HL-60 (cell line): Measurements from ENCODE around the gene STAT6.

ENCODE experiments used
- DNase-seq, 2 experiments: peaks; one replicate each; pipeline ENCODE4 v3.0.0-alpha.2; 2010 to 2020; ENCODE audit warnings: low read depth in 1 of 2, low spot score in 1 of 2
- H3K27ac ChIP-seq: fragments of 250-450 bp; sonication (Bioruptor Pico); replicated peaks from 2 replicates; pipeline ENCODE4 v1.5.1; 2020; ENCODE audit warnings: mild to moderate bottlenecking, moderate library complexity
- H3K27me3 ChIP-seq: fragments of 250-450 bp; sonication (Bioruptor Pico); 2 replicates; pipeline ENCODE4 v1.5.1; 2021; ENCODE audit warnings: mild to moderate bottlenecking, moderate library complexity; ENCODE audit not compliant: insufficient read depth, poor library complexity, severe bottlenecking
- H3K4me3 ChIP-seq: replicated peaks from 2 replicates; pipeline ENCODE4 v1.5.1; 2011; ENCODE audit warnings: mild to moderate bottlenecking, control low read depth, low read length; ENCODE audit not compliant: insufficient read depth
- GABPA ChIP-seq: IDR thresholded peaks from 2 replicates; pipeline ENCODE4 v1.6.1; 2012; ENCODE audit warnings: low read depth
- POLR2AphosphoS5 ChIP-seq: IDR thresholded peaks from 2 replicates; pipeline ENCODE4 v1.6.1; 2012; ENCODE audit warnings: low read depth
- SPI1 ChIP-seq: IDR thresholded peaks from 2 replicates; pipeline ENCODE4 v1.6.1; 2012; ENCODE audit warnings: low read depth, mild to moderate bottlenecking, borderline replicate concordance
- TF ChIP-seq, protein P1 (sequence below): IDR thresholded peaks from 2 replicates; pipeline ENCODE4 v1.6.1; 2012; ENCODE audit warnings: low read depth; ENCODE audit not compliant: insufficient replicate concordance
- TF ChIP-seq, protein P2 (sequence below): IDR thresholded peaks from one replicate; pipeline ENCODE4 v1.5.1; 2011; ENCODE audit warnings: low read length, control low read depth, inconsistent platforms; ENCODE audit not compliant: insufficient read depth

STAT6 gene

GRCh38 chr12:57142121-57142520 lies 31.0 kb upstream of the STAT6 start:
- TF ChIP-seq GABPA (no peak), SPI1 (no peak), POLR2AphosphoS5 (no peak)
- TF ChIP-seq, protein P1, sequence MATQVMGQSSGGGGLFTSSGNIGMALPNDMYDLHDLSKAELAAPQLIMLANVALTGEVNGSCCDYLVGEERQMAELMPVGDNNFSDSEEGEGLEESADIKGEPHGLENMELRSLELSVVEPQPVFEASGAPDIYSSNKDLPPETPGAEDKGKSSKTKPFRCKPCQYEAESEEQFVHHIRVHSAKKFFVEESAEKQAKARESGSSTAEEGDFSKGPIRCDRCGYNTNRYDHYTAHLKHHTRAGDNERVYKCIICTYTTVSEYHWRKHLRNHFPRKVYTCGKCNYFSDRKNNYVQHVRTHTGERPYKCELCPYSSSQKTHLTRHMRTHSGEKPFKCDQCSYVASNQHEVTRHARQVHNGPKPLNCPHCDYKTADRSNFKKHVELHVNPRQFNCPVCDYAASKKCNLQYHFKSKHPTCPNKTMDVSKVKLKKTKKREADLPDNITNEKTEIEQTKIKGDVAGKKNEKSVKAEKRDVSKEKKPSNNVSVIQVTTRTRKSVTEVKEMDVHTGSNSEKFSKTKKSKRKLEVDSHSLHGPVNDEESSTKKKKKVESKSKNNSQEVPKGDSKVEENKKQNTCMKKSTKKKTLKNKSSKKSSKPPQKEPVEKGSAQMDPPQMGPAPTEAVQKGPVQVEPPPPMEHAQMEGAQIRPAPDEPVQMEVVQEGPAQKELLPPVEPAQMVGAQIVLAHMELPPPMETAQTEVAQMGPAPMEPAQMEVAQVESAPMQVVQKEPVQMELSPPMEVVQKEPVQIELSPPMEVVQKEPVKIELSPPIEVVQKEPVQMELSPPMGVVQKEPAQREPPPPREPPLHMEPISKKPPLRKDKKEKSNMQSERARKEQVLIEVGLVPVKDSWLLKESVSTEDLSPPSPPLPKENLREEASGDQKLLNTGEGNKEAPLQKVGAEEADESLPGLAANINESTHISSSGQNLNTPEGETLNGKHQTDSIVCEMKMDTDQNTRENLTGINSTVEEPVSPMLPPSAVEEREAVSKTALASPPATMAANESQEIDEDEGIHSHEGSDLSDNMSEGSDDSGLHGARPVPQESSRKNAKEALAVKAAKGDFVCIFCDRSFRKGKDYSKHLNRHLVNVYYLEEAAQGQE = no peak
- TF ChIP-seq, protein P2, sequence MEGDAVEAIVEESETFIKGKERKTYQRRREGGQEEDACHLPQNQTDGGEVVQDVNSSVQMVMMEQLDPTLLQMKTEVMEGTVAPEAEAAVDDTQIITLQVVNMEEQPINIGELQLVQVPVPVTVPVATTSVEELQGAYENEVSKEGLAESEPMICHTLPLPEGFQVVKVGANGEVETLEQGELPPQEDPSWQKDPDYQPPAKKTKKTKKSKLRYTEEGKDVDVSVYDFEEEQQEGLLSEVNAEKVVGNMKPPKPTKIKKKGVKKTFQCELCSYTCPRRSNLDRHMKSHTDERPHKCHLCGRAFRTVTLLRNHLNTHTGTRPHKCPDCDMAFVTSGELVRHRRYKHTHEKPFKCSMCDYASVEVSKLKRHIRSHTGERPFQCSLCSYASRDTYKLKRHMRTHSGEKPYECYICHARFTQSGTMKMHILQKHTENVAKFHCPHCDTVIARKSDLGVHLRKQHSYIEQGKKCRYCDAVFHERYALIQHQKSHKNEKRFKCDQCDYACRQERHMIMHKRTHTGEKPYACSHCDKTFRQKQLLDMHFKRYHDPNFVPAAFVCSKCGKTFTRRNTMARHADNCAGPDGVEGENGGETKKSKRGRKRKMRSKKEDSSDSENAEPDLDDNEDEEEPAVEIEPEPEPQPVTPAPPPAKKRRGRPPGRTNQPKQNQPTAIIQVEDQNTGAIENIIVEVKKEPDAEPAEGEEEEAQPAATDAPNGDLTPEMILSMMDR = no peak
- Histone ChIP-seq H3K4me3 (no peak overlapping the region), H3K27ac (no peak overlapping the region), H3K27me3 (no peaks in the 10 kb centered on the region)
- no peak for DNase-seq

- TF ChIP-seq SPI1 (no peak), GABPA (no peak), POLR2AphosphoS5 (no peak)
- TF ChIP-seq, protein P1 = no peak
- TF ChIP-seq, protein P2 = no peak
- no peak for DNase-seq
- Histone ChIP-seq H3K27ac (no peak overlapping the region), H3K4me3 (no peak overlapping the region), H3K27me3 (no peaks in the 10 kb centered on the region)
Measured at GRCh38 chr12:57141249-57141648, 30.1 kb upstream of the STAT6 start.

- no peak for DNase-seq
- Histone ChIP-seq H3K27ac (no peak overlapping the region), H3K4me3 (no peak overlapping the region), H3K27me3 (no peaks in the 10 kb centered on the region)
- TF ChIP-seq SPI1 (no peak), POLR2AphosphoS5 (no peak), GABPA (no peak)
- TF ChIP-seq, protein P2 = no peak
- TF ChIP-seq, protein P1 = no peak
Measured at GRCh38 chr12:57139796-57140649, 28.9 kb upstream of the STAT6 start.
